ENCODE results near the gene COMT.
A peak's percentile ranks its signal among the peaks of the same experiment; 100 is the strongest.

COMT gene

DNA sequence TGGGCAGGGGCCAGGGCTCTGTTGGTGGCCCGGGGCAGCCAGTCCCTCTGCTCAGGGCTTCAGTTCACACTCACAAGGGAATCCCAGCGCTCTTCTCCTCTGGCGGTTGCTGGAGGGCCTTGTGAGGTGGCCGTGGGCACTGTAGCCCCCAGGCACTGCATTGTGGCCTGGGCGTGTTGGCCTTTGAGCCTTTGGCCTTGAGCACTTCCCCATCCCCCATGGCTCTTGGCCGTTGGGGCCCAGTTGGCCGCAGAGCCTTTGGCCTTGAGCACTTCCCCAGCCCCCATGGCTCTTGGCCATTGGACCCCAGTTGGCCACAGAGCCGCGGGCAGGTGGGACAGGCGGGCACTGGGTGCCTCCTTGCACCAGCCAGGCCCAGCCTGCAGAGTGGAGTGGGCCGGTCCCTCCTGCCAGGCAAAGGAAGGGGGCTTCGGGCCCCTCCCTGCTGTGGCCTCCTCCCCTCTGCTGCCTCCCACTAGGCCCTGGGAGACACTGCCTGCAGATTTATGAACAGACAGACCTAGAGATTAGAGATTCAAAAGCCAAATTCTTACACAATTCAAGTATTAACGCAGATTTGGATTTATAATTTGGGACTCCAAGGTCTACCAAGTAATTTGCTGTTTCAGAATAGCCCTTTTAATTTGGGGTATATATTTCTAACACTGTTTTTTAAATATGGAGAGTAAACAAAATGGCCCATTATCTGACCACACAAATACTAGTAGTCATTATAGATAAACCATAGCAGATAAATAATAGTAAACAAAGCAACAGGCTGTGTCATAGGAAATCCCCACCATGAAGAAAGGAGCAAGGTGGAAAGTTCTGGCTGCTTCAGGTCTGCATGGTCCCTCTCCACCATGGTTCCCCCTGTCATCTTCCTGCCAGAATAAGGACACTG lies 18.3 kb downstream of the COMT start:
- Histone ChIP-seq H2AFZ (ENCODE audit: low read length, unreplicated experiment) (no peak overlapping the region), H3K36me3 (ENCODE audit: insufficient read depth, low read length) (no peaks in the 10 kb centered on the region), H3K27me3 (ENCODE audit: insufficient read depth, low read length) (no peaks in the 10 kb centered on the region), H3K79me2 (ENCODE audit: control insufficient read depth, insufficient read depth, low read length, unreplicated experiment) (no peaks in the 10 kb centered on the region), H3K4me1 (ENCODE audit: control insufficient read depth, insufficient read depth, low read length, unreplicated experiment) (peaks cover 11% of the 10 kb centered on the region), H3K4me3 (ENCODE audit: low read depth, low read length) (peak overlapping the region; percentile 53; the same call in 1 of the 2 replicates), H3K27ac (ENCODE audit: low read depth, low read length) (no peak overlapping the region)

- no peak overlapping the region for H3K27ac ChIP-seq (ENCODE audit: low read depth, low read length)
- H3K27me3 ChIP-seq (ENCODE audit: insufficient read depth, low read length): no peaks in the 10 kb centered on the region
- no peaks in the 10 kb centered on the region for H3K79me2 ChIP-seq (ENCODE audit: control insufficient read depth, insufficient read depth, low read length, unreplicated experiment)
- no peak overlapping the region for H2AFZ ChIP-seq (ENCODE audit: low read length, unreplicated experiment)
- H3K4me1 ChIP-seq (ENCODE audit: control insufficient read depth, insufficient read depth, low read length, unreplicated experiment): peaks cover 11% of the 10 kb centered on the region
- H3K4me3 ChIP-seq (ENCODE audit: low read depth, low read length): no peak overlapping the region
- H3K36me3 ChIP-seq (ENCODE audit: insufficient read depth, low read length): no peaks in the 10 kb centered on the region
These were observed 19.1 kb downstream of the COMT start for GRCh38 chr22:19960491-19961200.

DNA sequence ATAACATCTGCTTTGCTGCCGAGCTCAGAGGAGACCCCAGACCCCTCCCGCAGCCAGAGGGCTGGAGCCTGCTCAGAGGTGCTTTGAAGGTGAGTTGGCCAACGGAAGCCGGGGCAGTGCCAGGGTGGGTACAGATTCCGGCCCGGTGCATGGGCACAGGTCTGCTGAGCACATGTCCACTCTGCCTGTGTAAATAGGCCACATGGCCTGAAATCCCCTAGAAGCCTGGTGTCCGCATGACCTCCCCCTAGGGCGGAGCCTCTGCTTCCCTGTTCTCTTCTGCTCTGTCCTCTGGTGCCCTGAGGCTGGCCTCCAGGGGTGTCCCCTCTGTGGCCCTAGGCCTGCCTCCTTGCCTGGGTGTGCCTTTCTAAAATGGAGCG lies 19.6 kb downstream of the COMT start:
- Histone ChIP-seq H3K27me3 (ENCODE audit: insufficient read depth, low read length) (no peaks in the 10 kb centered on the region), H2AFZ (ENCODE audit: low read length, unreplicated experiment) (no peak overlapping the region), H3K4me3 (ENCODE audit: low read depth, low read length) (no peak overlapping the region), H3K79me2 (ENCODE audit: control insufficient read depth, insufficient read depth, low read length, unreplicated experiment) (no peaks in the 10 kb centered on the region), H3K27ac (ENCODE audit: low read depth, low read length) (no peak overlapping the region), H3K4me1 (ENCODE audit: control insufficient read depth, insufficient read depth, low read length, unreplicated experiment) (peaks cover 11% of the 10 kb centered on the region), H3K36me3 (ENCODE audit: insufficient read depth, low read length) (no peaks in the 10 kb centered on the region)

GRCh38 chr22:19961868-19962245 lies 20.3 kb downstream of the COMT start:
- Histone ChIP-seq H3K27ac (ENCODE audit: low read depth, low read length) (no peak overlapping the region), H3K27me3 (ENCODE audit: insufficient read depth, low read length) (no peaks in the 10 kb centered on the region), H2AFZ (ENCODE audit: low read length, unreplicated experiment) (no peak overlapping the region), H3K4me1 (ENCODE audit: control insufficient read depth, insufficient read depth, low read length, unreplicated experiment) (peaks cover 11% of the 10 kb centered on the region), H3K79me2 (ENCODE audit: control insufficient read depth, insufficient read depth, low read length, unreplicated experiment) (no peaks in the 10 kb centered on the region), H3K4me3 (ENCODE audit: low read depth, low read length) (no peak overlapping the region), H3K36me3 (ENCODE audit: insufficient read depth, low read length) (no peaks in the 10 kb centered on the region)

GRCh38 chr22:19962246-19962908 lies 20.8 kb downstream of the COMT start:
- no peak overlapping the region for H3K4me3 ChIP-seq (ENCODE audit: low read depth, low read length)
- no peaks in the 10 kb centered on the region for H3K27me3 ChIP-seq (ENCODE audit: insufficient read depth, low read length)
- H3K27ac ChIP-seq (ENCODE audit: low read depth, low read length): no peak overlapping the region
- H3K4me1 ChIP-seq (ENCODE audit: control insufficient read depth, insufficient read depth, low read length, unreplicated experiment): peaks cover 11% of the 10 kb centered on the region
- no peaks in the 10 kb centered on the region for H3K36me3 ChIP-seq (ENCODE audit: insufficient read depth, low read length)
- no peaks in the 10 kb centered on the region for H3K79me2 ChIP-seq (ENCODE audit: control insufficient read depth, insufficient read depth, low read length, unreplicated experiment)
- no peak overlapping the region for H2AFZ ChIP-seq (ENCODE audit: low read length, unreplicated experiment)

- Histone ChIP-seq H3K36me3 (ENCODE audit: insufficient read depth, low read length) (no peaks in the 10 kb centered on the region), H2AFZ (ENCODE audit: low read length, unreplicated experiment) (no peak overlapping the region), H3K79me2 (ENCODE audit: control insufficient read depth, insufficient read depth, low read length, unreplicated experiment) (no peaks in the 10 kb centered on the region), H3K4me1 (ENCODE audit: control insufficient read depth, insufficient read depth, low read length, unreplicated experiment) (peaks cover 11% of the 10 kb centered on the region), H3K27ac (ENCODE audit: low read depth, low read length) (no peak overlapping the region), H3K27me3 (ENCODE audit: insufficient read depth, low read length) (no peaks in the 10 kb centered on the region), H3K4me3 (ENCODE audit: low read depth, low read length) (no peak overlapping the region)
These were observed 21.6 kb downstream of the COMT start for GRCh38 chr22:19962909-19963806.

- Histone ChIP-seq H3K79me2 (ENCODE audit: control insufficient read depth, insufficient read depth, low read length, unreplicated experiment) (no peaks in the 10 kb centered on the region), H3K4me3 (ENCODE audit: low read depth, low read length) (no peak overlapping the region), H3K36me3 (ENCODE audit: insufficient read depth, low read length) (no peaks in the 10 kb centered on the region), H3K4me1 (ENCODE audit: control insufficient read depth, insufficient read depth, low read length, unreplicated experiment) (peaks cover 8% of the 10 kb centered on the region), H3K27ac (ENCODE audit: low read depth, low read length) (no peak overlapping the region), H3K27me3 (ENCODE audit: insufficient read depth, low read length) (no peaks in the 10 kb centered on the region), H2AFZ (ENCODE audit: low read length, unreplicated experiment) (no peak overlapping the region)
These were observed 22.5 kb downstream of the COMT start for GRCh38 chr22:19963863-19964642.

- Histone ChIP-seq H3K4me1 (ENCODE audit: control insufficient read depth, insufficient read depth, low read length, unreplicated experiment) (peaks cover 7% of the 10 kb centered on the region), H3K27ac (ENCODE audit: low read depth, low read length) (no peak overlapping the region), H3K4me3 (ENCODE audit: low read depth, low read length) (no peak overlapping the region), H3K79me2 (ENCODE audit: control insufficient read depth, insufficient read depth, low read length, unreplicated experiment) (no peaks in the 10 kb centered on the region), H2AFZ (ENCODE audit: low read length, unreplicated experiment) (no peak overlapping the region), H3K27me3 (ENCODE audit: insufficient read depth, low read length) (no peaks in the 10 kb centered on the region), H3K36me3 (ENCODE audit: insufficient read depth, low read length) (no peaks in the 10 kb centered on the region)
These were observed 23.3 kb downstream of the COMT start for GRCh38 chr22:19964701-19965386.

Data from ACC112 (cell line).